ENCODE data around the gene TSGA10IP.
A peak's percentile ranks its signal among the peaks of the same experiment; 100 is the strongest.

TSGA10IP gene

GRCh38 chr11:65952052-65952521 lies 6.8 kb downstream of the TSGA10IP start:
- DNase-seq (ENCODE audit: low read depth), result no peak
- TF ChIP-seq, protein P1, sequence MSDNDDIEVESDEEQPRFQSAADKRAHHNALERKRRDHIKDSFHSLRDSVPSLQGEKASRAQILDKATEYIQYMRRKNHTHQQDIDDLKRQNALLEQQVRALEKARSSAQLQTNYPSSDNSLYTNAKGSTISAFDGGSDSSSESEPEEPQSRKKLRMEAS (IDR thresholded peaks at IDR 0.05; ENCODE audit: low read depth, low read length), result no peak
- TF ChIP-seq CTCF (IDR thresholded peaks at IDR 0.05; ENCODE audit: low read depth, low read length) (no peak), MYC (IDR thresholded peaks at IDR 0.05; ENCODE audit: low read depth, low read length) (no peak), POLR2A (IDR thresholded peaks at IDR 0.05; ENCODE audit: extremely low read depth, insufficient read length) (no peak)
- no peak overlapping the region for H3K4me3 ChIP-seq (ENCODE audit: low read depth, low read length)

- no peak for TF ChIP-seq CTCF (IDR thresholded peaks at IDR 0.05; ENCODE audit: low read depth, low read length)
- TF ChIP-seq, protein P1 (IDR thresholded peaks at IDR 0.05; ENCODE audit: low read depth, low read length), result no peak
- no peak for TF ChIP-seq POLR2A (IDR thresholded peaks at IDR 0.05; ENCODE audit: extremely low read depth, insufficient read length)
- TF ChIP-seq MYC (IDR thresholded peaks at IDR 0.05; ENCODE audit: low read depth, low read length), result no peak
- no peak for DNase-seq (ENCODE audit: low read depth)
- H3K4me3 ChIP-seq (ENCODE audit: low read depth, low read length), result no peak overlapping the region
Observed at GRCh38 chr11:65953471-65953870, 8.2 kb downstream of the TSGA10IP start.

GRCh38 chr11:65954771-65955170 lies 9.5 kb downstream of the TSGA10IP start:
- no peak overlapping the region for H3K4me3 ChIP-seq (ENCODE audit: low read depth, low read length)
- TF ChIP-seq CTCF (IDR thresholded peaks at IDR 0.05; ENCODE audit: low read depth, low read length) (no peak), POLR2A (IDR thresholded peaks at IDR 0.05; ENCODE audit: extremely low read depth, insufficient read length) (no peak), MYC (IDR thresholded peaks at IDR 0.05; ENCODE audit: low read depth, low read length) (no peak)
- TF ChIP-seq, protein P1 (IDR thresholded peaks at IDR 0.05; ENCODE audit: low read depth, low read length), result no peak
- no peak for DNase-seq (ENCODE audit: low read depth)

- no peak for TF ChIP-seq CTCF (IDR thresholded peaks at IDR 0.05; ENCODE audit: low read depth, low read length)
- TF ChIP-seq, protein P1 (IDR thresholded peaks at IDR 0.05; ENCODE audit: low read depth, low read length), result peak; percentile 84
- peak; percentile 57 for DNase-seq (ENCODE audit: low read depth)
Observed at GRCh38 chr11:65958291-65958690, 13.0 kb downstream of the TSGA10IP start.

DNA sequence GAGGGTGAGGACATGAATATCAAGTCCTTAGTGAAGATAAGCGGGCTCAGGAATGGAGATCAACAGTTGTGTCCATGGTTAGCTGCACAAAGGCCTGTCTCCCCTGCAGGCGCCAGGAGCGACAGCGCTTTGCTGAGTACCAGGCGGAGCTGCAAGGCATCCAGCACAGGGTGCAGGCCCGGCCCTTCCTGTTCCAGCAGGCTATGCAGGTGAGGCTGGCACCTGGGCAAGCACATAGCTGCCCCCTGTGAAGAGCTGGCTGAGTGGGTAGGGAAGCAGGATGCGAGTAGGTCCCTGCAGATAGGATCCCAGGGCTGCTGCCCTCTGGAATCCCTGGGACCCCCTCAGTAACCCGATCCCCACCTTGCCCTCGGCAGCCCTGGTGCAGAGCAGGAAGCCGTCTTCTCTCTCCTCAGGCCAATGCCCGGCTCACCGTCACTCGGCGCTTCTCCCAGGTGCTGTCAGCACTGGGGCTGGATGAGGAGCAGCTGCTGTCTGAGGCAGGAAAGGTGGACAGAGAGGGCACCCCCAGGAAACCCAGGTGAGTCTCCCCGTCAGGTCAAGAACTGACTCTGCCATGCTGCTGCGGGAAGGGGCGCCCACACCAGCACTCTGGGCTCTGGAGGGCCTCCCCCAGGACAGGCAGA lies 13.6 kb downstream of the TSGA10IP start:
- H3K4me3 ChIP-seq (ENCODE audit: low read depth, low read length), result no peak overlapping the region
- DNase-seq (ENCODE audit: low read depth), result no peak
- TF ChIP-seq MYC (IDR thresholded peaks at IDR 0.05; ENCODE audit: low read depth, low read length) (no peak), CTCF (IDR thresholded peaks at IDR 0.05; ENCODE audit: low read depth, low read length) (no peak), POLR2A (IDR thresholded peaks at IDR 0.05; ENCODE audit: extremely low read depth, insufficient read length) (no peak)
- TF ChIP-seq, protein P1 (IDR thresholded peaks at IDR 0.05; ENCODE audit: low read depth, low read length), result no peak

More at GRCh38 chr11:65958291-65958690, 13.0 kb downstream of the TSGA10IP start:
- no peak overlapping the region for H3K4me3 ChIP-seq (ENCODE audit: low read depth, low read length)

Measured in NB4 (cell line).